ENCODE results near the gene PALM3. TPM values are rescaled to one million over a fixed set of nuclear protein-coding genes. Genes with fewer than 3 reads are reported as not detected.

Gene PALM3
- total and polyA plus RNA-seq, 2 experiments from 2014 or later, result 16.6 to 45.8 TPM

GRCh38 chr19:14061751-14062557 lies at the start of gene PALM3 (continued):
- TF ChIP-seq ZNF114 (CRISPR knock-in tag; IDR thresholded peaks at IDR 0.05), result no peak

GRCh38 chr19:14111486-14111885 lies 49.6 kb upstream of the PALM3 start:
- Histone ChIP-seq H3K4me2 (peak overlapping the region; percentile 64; the same call in 1 of the 2 replicates), H3K36me3 (ENCODE audit: insufficient read depth) (no peaks in the 10 kb centered on the region), H3F3A (replicated peaks; ENCODE audit: low read depth) (peaks cover 15% of the 10 kb centered on the region), H4K20me1 (replicated peaks; ENCODE audit: insufficient read depth) (peaks cover 8% of the 10 kb centered on the region; the same call in 1 of the 2 replicates), H3K4me3 (no peak overlapping the region), H3K27ac (ENCODE audit: low read depth) (no peak overlapping the region), H3K79me2 (replicated peaks; ENCODE audit: insufficient read depth) (peaks cover 12% of the 10 kb centered on the region), H2AFZ (no peak overlapping the region), H3K27me3 (ENCODE audit: insufficient read depth) (no peaks in the 10 kb centered on the region), H3K9me2 (ENCODE audit: insufficient read depth) (no peaks in the 10 kb centered on the region), H3K4me1 (ENCODE audit: insufficient read depth) (peaks cover 37% of the 10 kb centered on the region)
- Mint-ChIP-seq H3K27me3 (ENCODE audit: insufficient read depth, low read depth, poor library complexity) (peaks cover 4% of the 10 kb centered on the region), H3K9me3 (no peaks in the 10 kb centered on the region; the same call in 2 of the 3 replicates), H3K36me3 (ENCODE audit: low read depth) (no peaks in the 10 kb centered on the region), H3K4me1 (peaks cover 31% of the 10 kb centered on the region), H3K27ac (no peak overlapping the region), H3K4me3 (no peak overlapping the region)
- TF ChIP-seq STAT1 (IDR thresholded peaks at IDR 0.05; ENCODE audit: unreplicated experiment), result no peak
- no peak for ATAC-seq
- no peak for DNase-seq (ENCODE audit: low spot score)

DNA sequence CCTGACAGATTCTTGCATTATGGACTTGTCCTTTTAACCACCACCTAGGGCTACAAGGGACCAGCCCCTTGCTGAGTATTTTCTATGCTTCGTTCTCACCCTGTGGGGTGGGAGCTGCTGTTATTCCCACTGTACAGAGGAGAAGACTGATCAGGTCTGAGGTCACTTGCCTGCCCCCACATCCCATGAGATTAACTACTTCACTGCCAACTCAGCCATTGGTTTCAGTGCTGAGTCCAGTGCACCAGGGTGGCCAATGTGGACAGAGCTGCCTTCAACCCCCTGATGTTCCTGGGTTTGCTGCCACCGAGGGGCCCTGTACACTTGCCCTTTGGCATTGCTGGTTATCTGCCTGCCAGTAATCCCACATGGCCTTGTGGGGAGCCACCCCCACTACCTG lies 48.8 kb upstream of the PALM3 start:
- no peaks in the 10 kb centered on the region for H3K36me3 Mint-ChIP-seq (ENCODE audit: low read depth)
- no peaks in the 10 kb centered on the region for H3K27me3 ChIP-seq (ENCODE audit: insufficient read depth)
- no peaks in the 10 kb centered on the region for H3K9me2 ChIP-seq (ENCODE audit: insufficient read depth)
- ATAC-seq (no peak), DNase-seq (ENCODE audit: low spot score) (no peak)
- H3K79me2 ChIP-seq (replicated peaks; ENCODE audit: insufficient read depth), result peaks cover 4% of the 10 kb centered on the region; the same call in 1 of the 2 replicates
- H3K4me1 Mint-ChIP-seq, result peaks cover 25% of the 10 kb centered on the region
- no peak overlapping the region; the same call in 1 of the 2 replicates for H3K27ac Mint-ChIP-seq
- no peaks in the 10 kb centered on the region for H3K36me3 ChIP-seq (ENCODE audit: insufficient read depth)
- H3K4me2 ChIP-seq, result no peak overlapping the region
- H3K4me3 Mint-ChIP-seq, result no peak overlapping the region
- H3F3A ChIP-seq (replicated peaks; ENCODE audit: low read depth), result peaks cover 15% of the 10 kb centered on the region
- H3K9me3 Mint-ChIP-seq, result no peaks in the 10 kb centered on the region
- H4K20me1 ChIP-seq (replicated peaks; ENCODE audit: insufficient read depth), result no peaks in the 10 kb centered on the region; the same call in 1 of the 2 replicates
- H3K27ac ChIP-seq (ENCODE audit: low read depth), result no peak overlapping the region
- H2AFZ ChIP-seq, result no peak overlapping the region
- H3K4me3 ChIP-seq, result no peak overlapping the region
- TF ChIP-seq STAT1 (IDR thresholded peaks at IDR 0.05; ENCODE audit: unreplicated experiment) (no peak), ZNF114 (CRISPR knock-in tag; IDR thresholded peaks at IDR 0.05) (no peak), EZH2phosphoT487 (IDR thresholded peaks at IDR 0.05; ENCODE audit: unreplicated experiment) (no peak), EZH2 (IDR thresholded peaks at IDR 0.05; ENCODE audit: low read depth, unreplicated experiment) (no peak)
- TF ChIP-seq, protein P1, sequence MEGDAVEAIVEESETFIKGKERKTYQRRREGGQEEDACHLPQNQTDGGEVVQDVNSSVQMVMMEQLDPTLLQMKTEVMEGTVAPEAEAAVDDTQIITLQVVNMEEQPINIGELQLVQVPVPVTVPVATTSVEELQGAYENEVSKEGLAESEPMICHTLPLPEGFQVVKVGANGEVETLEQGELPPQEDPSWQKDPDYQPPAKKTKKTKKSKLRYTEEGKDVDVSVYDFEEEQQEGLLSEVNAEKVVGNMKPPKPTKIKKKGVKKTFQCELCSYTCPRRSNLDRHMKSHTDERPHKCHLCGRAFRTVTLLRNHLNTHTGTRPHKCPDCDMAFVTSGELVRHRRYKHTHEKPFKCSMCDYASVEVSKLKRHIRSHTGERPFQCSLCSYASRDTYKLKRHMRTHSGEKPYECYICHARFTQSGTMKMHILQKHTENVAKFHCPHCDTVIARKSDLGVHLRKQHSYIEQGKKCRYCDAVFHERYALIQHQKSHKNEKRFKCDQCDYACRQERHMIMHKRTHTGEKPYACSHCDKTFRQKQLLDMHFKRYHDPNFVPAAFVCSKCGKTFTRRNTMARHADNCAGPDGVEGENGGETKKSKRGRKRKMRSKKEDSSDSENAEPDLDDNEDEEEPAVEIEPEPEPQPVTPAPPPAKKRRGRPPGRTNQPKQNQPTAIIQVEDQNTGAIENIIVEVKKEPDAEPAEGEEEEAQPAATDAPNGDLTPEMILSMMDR (conservative IDR thresholded peaks at IDR 0.05; ENCODE audit: low read depth in 2 of 2), result no peak
- TF ChIP-seq, protein P2, sequence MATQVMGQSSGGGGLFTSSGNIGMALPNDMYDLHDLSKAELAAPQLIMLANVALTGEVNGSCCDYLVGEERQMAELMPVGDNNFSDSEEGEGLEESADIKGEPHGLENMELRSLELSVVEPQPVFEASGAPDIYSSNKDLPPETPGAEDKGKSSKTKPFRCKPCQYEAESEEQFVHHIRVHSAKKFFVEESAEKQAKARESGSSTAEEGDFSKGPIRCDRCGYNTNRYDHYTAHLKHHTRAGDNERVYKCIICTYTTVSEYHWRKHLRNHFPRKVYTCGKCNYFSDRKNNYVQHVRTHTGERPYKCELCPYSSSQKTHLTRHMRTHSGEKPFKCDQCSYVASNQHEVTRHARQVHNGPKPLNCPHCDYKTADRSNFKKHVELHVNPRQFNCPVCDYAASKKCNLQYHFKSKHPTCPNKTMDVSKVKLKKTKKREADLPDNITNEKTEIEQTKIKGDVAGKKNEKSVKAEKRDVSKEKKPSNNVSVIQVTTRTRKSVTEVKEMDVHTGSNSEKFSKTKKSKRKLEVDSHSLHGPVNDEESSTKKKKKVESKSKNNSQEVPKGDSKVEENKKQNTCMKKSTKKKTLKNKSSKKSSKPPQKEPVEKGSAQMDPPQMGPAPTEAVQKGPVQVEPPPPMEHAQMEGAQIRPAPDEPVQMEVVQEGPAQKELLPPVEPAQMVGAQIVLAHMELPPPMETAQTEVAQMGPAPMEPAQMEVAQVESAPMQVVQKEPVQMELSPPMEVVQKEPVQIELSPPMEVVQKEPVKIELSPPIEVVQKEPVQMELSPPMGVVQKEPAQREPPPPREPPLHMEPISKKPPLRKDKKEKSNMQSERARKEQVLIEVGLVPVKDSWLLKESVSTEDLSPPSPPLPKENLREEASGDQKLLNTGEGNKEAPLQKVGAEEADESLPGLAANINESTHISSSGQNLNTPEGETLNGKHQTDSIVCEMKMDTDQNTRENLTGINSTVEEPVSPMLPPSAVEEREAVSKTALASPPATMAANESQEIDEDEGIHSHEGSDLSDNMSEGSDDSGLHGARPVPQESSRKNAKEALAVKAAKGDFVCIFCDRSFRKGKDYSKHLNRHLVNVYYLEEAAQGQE (IDR thresholded peaks at IDR 0.05; ENCODE audit: unreplicated experiment), result no peak
- peaks cover 29% of the 10 kb centered on the region for H3K4me1 ChIP-seq (ENCODE audit: insufficient read depth)
- peaks cover 4% of the 10 kb centered on the region for H3K27me3 Mint-ChIP-seq (ENCODE audit: insufficient read depth, low read depth, poor library complexity)

Data from GM23338 (cell line).